GM18519 (cell line): ENCODE results near the gene TBCD.

ENCODE experiments used
- ATAC-seq: cut with Tn5 transposase; IDR thresholded peaks from one replicate; pipeline ENCODE4 v1.9.1; 2021; ENCODE audit warnings: mild to moderate bottlenecking, moderate library complexity; ENCODE audit not compliant: unreplicated experiment, low FRiP score

Gene TBCD

DNA sequence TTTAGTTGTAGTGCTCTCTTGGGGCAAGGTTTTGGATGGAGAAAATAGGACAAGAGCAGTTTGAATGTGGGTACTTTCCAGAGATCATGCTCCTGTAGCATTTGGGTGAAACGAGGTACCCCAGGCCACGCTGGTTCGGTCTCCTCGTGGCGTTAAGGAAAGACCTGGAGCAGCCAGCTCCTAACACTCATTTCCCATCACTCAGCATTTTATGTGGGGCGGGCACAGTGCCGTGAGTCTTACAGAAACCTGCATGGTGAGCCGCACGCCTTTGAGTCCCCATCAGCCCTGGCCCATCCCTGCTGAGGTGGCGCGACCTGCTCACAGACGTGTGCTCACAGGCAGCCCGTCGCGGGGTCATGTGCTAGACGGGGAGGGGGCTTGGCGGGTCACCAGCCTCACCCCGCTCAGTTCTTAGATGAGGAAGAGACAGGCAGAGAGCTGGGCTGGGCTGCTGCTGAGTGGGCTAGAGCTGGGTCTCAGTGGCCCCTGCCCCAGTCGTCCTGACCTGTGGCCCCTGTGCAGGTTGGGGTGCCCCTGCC lies 37.3 kb downstream of the TBCD start:
- no peak for ATAC-seq

DNA sequence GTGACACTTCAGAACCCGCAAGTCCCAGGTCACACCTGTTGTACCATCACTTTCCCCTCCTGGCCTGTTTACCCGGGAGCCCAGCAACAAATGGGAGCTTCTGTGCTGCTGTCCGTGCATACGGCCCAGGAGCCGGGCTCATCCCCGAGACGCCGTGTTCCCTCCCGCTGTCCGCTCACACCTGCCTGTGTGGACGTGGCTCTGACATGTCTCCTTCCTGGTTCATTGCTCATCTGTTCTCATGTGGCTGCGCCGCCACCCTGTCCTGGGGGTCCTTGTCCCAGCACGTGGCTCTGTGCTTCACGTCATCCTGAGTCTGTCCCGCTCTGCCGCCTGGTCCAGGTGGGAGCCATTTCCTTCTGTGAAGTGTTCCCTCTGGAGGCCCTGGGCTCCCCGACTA lies 37.9 kb downstream of the TBCD start:
- ATAC-seq = no peak

DNA sequence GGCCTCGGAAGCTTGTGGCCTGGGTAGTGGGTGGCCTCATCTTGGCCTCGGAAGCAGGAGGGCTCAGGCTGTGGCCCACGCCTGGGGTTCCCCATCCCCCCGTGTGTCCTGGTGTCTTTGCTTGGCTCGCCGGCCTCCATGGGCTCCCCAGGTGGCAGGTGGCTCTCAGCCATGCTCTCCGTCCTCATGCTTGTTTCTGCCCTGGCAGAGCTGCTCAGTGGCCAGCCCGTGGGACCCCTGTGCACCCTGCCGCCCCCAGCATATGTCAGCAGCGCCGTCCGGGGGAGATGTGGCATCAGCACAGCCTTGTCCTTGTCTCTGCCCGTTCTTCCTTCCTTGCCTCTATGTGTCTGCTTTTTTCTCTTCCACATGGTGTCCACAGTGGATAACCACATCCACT lies 38.5 kb downstream of the TBCD start:
- no peak for ATAC-seq

DNA sequence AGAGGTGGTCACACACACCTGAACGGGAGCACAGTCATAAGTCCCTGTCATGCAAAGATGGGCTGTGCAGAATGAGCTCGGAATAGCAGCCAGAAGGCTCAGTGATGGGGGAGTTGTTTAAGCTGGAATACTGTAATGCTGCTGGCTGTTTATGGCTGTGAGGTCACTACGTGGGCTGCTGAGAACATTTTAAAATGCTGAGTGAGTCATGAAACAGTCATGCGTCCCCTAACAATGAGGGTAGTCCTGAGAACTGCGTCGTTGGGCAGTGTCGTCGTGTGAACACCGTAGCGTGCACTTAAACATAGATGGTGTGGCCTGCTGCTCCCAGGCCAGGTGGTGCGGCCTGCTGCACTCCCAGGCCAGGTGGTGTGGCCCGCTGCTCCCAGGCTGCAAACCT lies 39.7 kb downstream of the TBCD start:
- ATAC-seq = no peak

DNA sequence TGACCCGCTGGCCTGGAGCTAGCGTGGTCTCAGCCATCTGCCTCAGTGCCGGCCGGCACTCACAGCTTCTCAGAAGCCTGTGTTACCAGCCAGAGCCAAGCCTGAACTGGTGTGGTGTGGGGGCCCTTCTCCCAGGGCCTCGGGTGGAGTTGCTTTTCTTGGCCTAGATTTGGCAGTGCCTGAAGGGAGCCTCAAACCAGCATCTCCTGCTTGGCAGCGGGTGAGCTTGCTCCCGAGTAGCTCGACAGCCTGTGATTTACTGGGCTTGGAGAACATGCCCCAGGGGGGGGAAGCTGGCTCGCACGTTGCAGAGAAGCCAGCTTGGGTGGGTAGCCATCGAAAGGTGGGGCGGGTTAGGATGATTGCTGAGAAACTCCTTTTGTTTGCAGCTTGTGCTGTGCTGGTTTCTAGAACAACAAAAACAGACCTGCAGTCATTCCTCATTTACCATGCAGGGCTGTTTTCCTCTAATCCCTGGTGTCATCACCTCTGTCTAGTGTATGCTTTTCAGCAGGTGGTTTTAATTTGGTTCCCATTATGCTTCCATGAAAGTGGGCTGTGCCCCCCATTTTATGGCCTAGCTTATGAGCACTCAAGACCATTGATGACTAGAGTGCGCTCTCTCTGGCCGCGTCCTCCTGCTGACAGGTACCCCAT lies 42.2 kb downstream of the TBCD start:
- no peak for ATAC-seq

DNA sequence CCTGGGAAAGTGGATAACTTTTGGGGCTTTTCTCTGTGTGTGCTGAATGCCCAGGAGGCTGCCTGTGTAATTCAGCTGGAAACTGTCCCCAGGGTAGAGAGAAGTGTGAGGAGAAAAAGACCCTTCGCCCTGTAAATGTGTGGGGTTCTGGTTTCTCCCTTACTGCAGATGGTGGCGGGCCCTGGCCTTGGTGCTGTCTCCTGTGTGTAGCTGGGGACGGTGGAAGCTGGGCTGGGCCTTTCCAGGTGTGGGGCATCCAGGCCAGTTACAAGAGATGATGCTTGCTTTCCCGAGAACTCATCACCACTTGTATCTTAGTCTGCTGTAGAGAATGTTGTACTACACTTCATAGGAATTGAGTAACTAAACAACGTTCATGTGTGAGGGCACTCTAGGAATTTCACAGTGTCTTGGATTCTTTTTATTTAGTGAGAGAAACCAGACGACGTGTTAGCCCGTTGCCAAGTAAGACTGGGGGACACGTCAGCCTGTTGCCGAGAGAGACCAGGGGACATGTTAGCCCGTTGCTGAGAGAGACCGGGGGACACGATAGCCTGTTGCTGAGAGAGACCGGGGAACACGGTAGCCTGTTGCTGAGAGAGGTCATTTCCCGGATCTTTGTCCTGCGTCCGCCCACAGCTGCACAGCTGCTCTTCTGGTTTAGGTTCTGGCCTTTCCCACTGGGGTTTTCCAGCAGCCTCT lies 43.1 kb downstream of the TBCD start:
- no peak for ATAC-seq

DNA sequence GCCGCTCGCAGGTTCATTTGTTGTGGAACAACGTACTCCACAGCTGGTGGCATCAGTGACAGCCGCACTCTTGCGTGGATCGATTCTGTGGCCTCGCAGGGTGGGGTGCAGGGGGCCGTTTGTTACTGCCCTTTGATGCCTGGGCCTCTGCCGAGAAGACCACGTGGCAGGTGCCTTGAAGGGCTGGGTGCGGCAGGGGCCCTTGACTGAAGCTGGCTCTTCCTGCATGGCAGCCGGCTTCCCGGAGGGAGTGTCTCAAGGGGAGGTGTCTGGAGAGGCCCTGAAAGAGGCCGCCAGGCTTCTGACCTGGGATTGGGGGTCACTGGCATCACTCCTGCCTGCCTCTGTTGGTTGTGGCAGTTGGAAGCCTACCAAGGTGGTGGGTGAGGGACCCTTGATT lies 43.8 kb downstream of the TBCD start:
- no peak for ATAC-seq

DNA sequence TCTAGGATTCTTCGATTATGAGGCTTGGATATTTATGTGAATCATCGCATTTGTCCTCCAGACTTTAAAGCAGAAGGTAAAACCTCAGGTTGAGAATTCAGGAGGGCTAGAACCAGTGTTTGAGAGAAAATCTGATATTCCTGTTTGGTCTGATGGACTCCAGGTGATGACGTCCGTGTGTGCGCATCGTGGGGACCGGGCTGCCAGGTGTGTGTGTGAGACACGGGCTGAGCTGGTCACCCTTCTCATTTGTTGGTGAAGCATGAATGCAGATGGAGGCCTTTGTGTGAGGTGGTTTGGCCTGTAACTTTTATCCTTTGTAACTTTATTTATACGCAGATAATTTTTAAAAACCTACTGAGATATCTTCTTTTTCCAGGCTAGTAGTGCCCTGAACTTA lies 45.2 kb downstream of the TBCD start:
- no peak for ATAC-seq

DNA sequence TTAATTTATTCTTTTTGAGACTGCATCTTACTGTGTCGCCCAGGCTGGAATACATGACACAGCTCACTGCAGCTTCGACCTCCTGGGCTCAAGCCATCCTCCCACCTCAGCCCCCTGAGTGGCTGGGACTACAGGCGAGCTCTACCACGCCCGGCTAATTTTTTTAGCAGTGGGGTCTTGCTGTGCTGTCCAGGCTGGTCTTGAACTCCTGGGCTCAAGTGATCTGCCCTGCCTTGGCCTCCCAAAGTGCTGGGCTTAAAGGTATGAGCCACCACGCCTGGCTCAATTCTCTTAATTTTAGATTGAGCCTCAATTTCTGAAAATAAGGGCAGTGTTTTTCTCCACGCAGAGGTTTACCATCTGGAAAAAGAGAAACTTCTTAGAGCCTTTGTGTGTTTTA lies 46.9 kb downstream of the TBCD start:
- no peak for ATAC-seq

DNA sequence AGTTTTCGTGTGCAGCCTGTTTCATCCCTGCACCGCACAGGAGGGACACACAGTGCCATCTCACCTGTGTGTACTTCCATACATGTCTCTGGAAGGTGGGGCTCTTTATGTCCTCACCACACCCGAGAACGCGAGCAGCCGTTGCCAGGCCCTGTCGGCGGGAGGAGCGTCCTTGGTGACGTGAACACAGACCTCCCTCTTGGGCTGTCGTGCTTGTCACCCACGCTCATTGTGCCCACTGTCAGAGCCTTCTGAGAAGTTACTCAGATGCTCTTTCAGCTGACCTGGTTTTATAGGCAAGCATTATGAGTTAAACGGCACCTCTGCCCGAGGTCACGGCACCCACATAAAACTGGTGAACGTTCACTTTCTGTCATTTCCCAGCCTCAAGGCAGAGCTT lies 47.7 kb downstream of the TBCD start:
- ATAC-seq = no peak

DNA sequence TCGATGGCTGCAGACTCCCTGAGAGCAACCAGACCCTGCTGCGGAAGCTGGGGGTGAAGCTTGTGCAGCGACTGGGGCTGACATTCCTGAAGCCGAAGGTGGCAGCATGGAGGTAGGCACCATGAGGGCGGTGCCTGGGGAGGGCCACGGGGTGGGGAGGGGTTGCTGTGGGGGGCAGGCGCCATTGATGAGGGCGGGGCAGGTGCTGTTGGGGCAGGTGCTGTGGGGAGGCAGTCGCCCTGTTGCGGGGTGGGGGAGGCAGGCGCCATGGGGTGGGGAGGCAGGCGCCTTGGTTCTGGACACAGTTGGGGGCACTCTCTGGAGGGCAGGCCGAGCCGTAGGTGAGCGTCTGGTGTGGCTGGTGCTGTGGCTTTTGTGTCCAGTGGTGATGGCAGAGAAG lies 49.0 kb downstream of the TBCD start:
- no peak for ATAC-seq

DNA sequence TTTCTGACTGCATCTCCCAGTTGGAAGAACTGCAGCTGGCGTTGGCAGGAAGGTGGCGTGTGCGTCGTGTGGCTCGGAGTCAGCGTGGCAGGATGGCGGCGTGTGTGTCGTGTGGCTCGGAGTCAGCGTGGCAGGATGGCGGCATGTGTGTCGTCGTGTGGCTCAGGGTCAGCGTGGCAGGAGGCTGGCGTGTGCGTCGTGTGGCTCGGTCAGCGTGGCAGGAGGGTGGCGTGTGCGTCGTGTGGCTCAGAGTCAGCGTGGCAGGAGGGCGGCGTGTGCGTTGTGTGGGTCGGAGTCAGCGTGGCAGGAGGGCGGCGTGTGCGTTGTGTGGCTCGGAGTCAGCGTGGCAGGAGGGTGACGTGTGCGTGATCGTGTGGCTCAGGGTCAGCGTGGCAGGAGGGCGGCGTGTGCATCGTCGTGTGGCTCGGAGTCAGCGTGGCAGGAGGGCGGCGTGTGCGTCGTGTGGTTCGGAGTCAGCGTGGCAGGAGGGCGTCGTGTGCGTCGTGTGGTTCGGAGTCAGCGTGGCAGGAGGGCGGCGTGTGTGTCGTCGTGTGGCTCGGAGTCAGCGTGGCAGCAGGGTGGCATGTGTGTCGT lies 49.6 kb downstream of the TBCD start:
- ATAC-seq = no peak

DNA sequence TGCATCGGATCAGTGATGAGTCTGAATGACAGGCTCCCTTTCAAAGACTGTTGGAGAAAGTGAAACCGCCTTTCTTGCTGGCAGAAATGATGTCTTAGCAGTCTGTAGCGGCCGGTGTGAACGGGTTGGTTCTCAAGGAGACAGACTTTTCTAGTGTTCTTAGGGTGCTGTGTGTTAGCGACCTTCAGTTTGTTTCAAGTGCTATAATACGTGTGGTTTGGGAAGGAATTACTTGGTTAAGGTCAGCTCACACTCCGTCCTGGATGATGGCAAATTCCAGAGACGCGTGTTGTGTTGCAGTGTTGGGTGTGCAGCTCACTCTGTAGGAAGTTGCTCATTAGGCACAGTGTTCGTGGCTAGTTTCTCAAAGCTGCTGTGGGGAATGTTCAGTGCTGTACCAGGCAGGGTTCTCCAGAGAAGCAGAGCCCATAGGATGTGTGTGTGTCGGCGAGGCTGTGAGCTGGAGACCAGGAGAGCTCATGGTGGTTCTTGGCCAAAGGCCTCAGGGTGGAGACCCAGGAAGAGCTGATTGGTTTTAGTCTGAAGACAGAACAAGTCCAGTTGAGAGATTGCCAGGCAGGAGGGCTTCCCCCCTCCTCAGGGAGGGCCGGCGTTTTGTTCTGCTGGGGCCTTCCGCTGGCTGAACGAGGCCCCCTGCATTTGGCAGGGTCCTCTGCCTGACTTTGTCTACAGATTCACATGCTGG lies 50.4 kb downstream of the TBCD start:
- ATAC-seq = no peak

DNA sequence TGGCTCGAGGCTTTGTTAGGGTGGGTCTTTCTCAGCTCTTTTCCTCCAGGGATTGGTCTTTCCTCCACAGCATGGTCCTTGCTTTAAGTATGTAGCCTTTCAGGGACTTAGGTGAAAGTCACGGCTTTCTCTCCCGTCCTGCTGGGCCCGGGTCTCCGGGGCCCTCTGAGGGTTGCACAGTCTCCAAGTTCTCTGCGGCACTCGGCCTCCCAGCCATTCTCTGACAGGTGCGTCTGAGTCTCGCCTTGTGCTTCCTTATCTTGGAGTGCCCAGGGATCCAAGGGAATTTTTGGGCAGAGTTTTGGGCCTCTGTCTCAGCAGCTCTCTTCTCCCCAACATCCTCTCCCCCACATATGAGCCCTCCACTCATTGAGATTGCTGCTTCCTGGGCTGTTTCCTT lies 51.3 kb downstream of the TBCD start:
- no peak for ATAC-seq

DNA sequence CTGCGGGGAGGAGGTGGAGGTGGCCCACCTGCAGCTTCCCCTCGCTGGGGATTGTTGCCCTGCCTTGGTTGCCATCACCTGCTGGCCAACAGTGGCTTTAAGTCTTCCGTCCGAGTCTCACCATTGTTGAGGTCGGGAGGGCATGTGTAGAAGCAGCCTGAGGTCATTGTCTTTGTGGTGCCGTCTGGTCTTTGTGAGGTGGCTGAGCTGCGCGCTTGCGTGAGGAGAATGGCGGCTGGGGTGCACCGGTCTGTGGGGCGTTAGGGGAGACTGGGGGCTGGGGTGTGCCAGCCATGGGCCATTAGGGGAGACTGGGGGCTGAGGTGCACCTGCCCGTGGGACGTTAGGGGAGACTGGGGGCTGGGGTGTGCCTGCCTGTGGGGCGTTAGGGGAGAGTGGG lies 51.7 kb downstream of the TBCD start:
- no peak for ATAC-seq

DNA sequence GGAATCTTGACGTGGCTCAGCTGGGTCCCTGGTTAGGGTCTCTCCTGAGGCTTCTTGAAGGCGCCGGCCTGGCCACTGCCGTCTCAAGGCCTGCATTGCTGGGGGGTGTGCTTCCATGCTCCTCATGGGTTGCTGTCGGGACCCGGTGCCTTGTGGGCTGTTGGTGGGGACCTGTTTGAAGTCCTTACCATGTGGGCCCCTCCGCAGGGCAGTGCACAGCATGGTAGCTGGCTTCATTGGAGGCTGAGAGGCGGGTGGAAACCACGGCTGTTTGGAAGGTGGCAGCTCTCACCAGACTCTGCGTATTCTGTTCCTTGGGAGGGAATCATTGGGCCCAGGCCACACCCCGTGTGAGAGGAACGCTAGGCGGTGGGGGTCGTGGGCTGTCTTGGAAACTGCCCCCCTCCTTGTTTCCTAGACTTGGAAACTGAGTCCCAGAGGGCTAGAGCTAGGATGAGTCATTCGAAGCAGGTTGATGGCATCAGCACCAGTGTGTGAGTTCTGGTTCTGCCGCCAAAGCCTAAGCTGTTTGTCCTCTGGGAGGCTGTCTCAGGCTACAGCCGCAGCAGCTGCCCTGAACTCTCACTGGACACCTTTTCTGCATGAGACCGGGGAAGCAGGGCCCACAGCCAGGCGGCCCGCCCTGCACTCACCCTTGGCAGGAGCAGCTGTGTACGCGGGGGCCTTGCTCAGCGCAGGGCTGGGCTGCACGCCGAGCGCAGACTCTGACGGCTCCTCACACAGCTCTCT lies 52.8 kb downstream of the TBCD start:
- no peak for ATAC-seq

DNA sequence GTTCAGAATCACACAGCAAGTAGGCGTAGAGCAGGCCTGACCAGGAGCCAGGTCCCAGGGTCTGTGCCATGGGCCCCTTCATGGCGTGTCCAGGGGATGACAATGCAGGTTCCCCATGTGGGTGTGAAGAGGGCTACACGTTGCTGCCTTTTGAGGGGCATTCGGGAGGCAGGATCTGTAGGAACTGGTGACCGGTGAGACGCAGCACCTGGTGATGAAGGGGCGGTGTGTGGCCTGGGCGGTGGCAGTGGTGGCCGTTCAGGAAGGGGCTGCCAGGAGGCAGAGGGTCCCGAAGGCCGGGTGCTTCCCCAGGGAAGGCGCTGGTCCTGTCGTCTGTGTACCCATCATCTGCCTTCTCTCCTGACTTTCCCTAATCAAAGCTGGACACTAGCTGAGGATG lies 53.4 kb downstream of the TBCD start:
- no peak for ATAC-seq

DNA sequence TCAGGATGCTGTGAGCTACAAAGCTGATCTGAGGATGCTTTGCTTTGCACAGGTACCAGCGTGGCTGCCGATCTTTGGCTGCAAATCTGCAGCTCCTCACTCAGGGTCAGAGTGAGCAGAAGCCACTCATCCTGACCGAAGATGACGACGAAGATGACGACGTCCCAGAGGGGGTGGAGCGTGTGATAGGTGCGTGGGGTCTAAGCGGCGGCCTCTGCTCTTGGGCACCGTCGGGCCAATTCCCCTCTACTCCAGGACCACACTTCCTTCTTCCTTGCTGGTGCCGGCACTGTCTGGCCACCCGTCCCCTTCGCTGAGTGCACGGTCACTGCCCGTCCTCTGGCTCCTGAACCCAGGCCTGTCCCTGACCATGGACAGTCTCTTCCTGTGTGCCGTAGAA lies 54.0 kb downstream of the TBCD start:
- no peak for ATAC-seq

DNA sequence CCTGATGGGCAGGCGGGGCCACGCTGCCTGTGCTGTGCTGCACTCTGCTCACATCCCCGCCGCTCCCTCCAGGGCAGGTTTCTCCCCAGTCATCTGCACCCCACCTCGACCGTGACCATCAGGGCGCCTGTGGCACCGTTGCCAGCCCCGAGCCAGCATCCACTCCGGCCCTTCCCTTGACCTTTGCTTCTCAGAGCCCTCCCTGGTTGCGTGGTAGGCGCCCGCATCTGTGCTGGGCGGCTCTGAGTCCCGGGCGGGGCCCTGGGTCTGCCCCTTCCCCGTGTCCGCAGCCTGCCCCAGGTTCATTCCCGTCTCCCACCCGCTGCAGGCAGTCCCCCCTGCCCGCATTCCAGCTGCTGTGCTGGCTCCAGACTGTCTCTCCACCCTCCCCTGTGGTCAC lies 54.8 kb downstream of the TBCD start:
- ATAC-seq = no peak

DNA sequence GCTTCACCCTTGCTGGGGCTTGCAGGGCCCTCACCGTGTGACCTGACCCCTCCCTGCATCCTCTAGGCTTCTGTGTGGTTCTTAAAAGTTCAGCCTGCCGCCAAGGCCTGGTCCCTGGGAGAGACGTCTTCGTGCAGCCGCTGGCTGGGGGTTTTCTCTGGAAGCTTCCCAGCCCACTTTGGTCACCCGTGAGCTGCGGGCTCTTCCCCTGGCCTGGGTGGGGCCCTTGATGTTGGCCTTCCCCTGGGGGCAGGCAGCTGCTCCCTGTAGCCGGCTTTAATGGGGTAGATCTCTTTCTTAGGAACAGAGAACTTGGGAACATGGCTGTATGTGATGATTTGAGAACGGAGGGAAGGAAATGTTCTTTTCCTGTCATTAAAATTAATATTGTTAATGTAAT lies 55.2 kb downstream of the TBCD start:
- no peak for ATAC-seq

DNA sequence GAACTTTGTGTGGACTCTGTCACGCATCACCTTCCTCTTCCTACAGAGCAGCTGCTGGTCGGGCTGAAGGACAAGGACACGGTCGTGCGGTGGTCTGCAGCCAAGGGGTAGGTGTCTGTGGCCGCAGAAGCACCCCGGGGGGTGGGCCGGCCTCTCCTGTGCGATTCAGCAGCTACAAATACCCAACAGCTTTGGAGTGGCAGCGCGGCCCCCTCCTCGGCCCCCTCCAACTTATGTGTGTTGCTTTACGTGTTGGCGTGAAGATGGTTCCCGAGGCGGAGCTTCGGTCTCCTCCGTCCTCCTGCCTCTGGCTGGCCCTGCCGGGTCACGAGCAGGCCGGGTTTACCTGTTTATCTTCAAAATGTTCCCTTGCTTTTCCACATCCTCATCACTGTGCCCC lies 55.7 kb downstream of the TBCD start:
- ATAC-seq = no peak
